ENCODE measurements around the gene IGFL2.
"Not testable (repeated sequence)": the region's sequence is repeated elsewhere in the genome, so short reads cannot be mapped to it uniquely, and the experiment has no call there.

IGFL2 gene

GRCh38 chr19:46191972-46192371 lies 43.9 kb downstream of the IGFL2 start:
- DNase-seq = no peak

GRCh38 chr19:46192626-46192991 lies 44.6 kb downstream of the IGFL2 start:
- not testable (repeated sequence) for DNase-seq

GRCh38 chr19:46192992-46193650 lies 45.1 kb downstream of the IGFL2 start:
- DNase-seq = peak; percentile 36 to 38

- no peak for DNase-seq
Observed at GRCh38 chr19:46193678-46194077, 45.6 kb downstream of the IGFL2 start.

- no peak for DNase-seq
Observed at GRCh38 chr19:46195104-46195503, 47.1 kb downstream of the IGFL2 start.

- DNase-seq = not testable (repeated sequence)
Observed at GRCh38 chr19:46195919-46196318, 47.9 kb downstream of the IGFL2 start.

GRCh38 chr19:46196410-46197124 lies 48.5 kb downstream of the IGFL2 start:
- no peak for DNase-seq

GRCh38 chr19:46197314-46198070 lies 49.5 kb downstream of the IGFL2 start:
- no peak for DNase-seq

- DNase-seq = no peak
Observed at GRCh38 chr19:46198756-46199155, 50.7 kb downstream of the IGFL2 start.

GRCh38 chr19:46201454-46202310 lies 53.6 kb downstream of the IGFL2 start:
- DNase-seq = no peak

GRCh38 chr19:46202426-46202825 lies 54.4 kb downstream of the IGFL2 start:
- DNase-seq = no peak

GRCh38 chr19:46202872-46203860 lies 55.1 kb downstream of the IGFL2 start:
- DNase-seq = no peak

GRCh38 chr19:46204008-46204407 lies 56.0 kb downstream of the IGFL2 start:
- no peak for DNase-seq

GRCh38 chr19:46205183-46205984 lies 57.3 kb downstream of the IGFL2 start:
- no peak for DNase-seq

- DNase-seq = no peak
Observed at GRCh38 chr19:46206176-46206575, 58.1 kb downstream of the IGFL2 start.

GRCh38 chr19:46206682-46207081 lies 58.6 kb downstream of the IGFL2 start:
- DNase-seq = no peak

- DNase-seq = not testable (repeated sequence)
Observed at GRCh38 chr19:46207858-46208257, 59.8 kb downstream of the IGFL2 start.

GRCh38 chr19:46209051-46209450 lies 61.0 kb downstream of the IGFL2 start:
- DNase-seq = no peak

GRCh38 chr19:46209472-46209871 lies 61.4 kb downstream of the IGFL2 start:
- no peak for DNase-seq

GRCh38 chr19:46210669-46211068 lies 62.6 kb downstream of the IGFL2 start:
- no peak for DNase-seq
